ENCODE data around the gene XRCC3.

The XRCC3 gene

DNA sequence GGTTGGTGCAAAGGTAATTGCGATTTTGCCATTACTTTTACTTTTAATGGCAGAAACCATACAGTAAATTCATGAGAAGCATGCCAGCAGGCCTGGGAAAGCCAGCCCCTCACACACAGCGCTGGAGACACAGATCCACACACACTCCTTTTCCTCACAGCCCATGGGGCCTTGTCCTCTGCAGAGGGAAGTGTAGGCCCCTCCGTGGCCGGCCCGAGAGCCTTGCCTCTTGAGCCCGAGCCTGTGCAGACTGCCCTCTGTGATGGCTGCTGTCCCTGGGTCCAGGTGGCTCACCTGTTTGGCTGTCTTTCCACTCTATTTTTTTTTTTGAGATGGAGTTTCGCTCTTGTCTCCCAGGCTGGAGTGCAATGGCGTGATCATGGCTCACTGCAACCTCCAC lies 39.3 kb downstream of the XRCC3 start:
- no peaks in the 10 kb centered on the region for H3K9me3 ChIP-seq (ENCODE audit: severe bottlenecking)
- no peak overlapping the region for H3K27ac ChIP-seq
- H3K36me3 ChIP-seq, result peaks cover 92% of the 10 kb centered on the region
- no peaks in the 10 kb centered on the region for H3K27me3 ChIP-seq (ENCODE audit: insufficient read depth, low read depth, severe bottlenecking)
- DNase-seq, result no peak
- no peak overlapping the region for H3K4me3 ChIP-seq (ENCODE audit: low read depth, low read length)
- TF ChIP-seq, protein P1, sequence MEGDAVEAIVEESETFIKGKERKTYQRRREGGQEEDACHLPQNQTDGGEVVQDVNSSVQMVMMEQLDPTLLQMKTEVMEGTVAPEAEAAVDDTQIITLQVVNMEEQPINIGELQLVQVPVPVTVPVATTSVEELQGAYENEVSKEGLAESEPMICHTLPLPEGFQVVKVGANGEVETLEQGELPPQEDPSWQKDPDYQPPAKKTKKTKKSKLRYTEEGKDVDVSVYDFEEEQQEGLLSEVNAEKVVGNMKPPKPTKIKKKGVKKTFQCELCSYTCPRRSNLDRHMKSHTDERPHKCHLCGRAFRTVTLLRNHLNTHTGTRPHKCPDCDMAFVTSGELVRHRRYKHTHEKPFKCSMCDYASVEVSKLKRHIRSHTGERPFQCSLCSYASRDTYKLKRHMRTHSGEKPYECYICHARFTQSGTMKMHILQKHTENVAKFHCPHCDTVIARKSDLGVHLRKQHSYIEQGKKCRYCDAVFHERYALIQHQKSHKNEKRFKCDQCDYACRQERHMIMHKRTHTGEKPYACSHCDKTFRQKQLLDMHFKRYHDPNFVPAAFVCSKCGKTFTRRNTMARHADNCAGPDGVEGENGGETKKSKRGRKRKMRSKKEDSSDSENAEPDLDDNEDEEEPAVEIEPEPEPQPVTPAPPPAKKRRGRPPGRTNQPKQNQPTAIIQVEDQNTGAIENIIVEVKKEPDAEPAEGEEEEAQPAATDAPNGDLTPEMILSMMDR (IDR thresholded peaks at IDR 0.05; ENCODE audit: low read depth, low read length), result no peak

DNA sequence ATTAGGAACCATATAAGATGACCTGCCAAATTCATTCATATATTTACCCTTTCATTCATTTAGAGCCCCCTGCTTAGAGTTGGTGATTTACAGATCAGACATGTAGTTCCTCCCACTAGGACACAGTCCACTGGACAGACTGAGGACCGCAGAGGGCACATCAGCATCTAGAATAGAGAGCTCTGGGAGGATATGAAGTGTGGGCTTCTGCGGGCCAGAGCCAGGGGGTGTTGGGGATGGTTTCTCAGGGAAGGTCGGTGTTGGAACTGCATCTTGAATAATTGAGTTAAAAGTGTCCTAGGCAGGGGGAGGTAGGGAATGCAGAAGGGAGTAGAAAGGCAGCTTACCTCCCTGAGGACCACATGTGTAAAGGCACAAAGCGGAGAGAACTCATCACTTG lies 43.3 kb downstream of the XRCC3 start:
- H3K36me3 ChIP-seq, result peaks cover 93% of the 10 kb centered on the region
- no peaks in the 10 kb centered on the region for H3K27me3 ChIP-seq (ENCODE audit: insufficient read depth, low read depth, severe bottlenecking)
- no peaks in the 10 kb centered on the region for H3K9me3 ChIP-seq (ENCODE audit: severe bottlenecking)
- no peak overlapping the region for H3K27ac ChIP-seq
- no peak overlapping the region for H3K4me3 ChIP-seq (ENCODE audit: low read depth, low read length)
- TF ChIP-seq, protein P1 (IDR thresholded peaks at IDR 0.05; ENCODE audit: low read depth, low read length), result no peak
- DNase-seq, result no peak

DNA sequence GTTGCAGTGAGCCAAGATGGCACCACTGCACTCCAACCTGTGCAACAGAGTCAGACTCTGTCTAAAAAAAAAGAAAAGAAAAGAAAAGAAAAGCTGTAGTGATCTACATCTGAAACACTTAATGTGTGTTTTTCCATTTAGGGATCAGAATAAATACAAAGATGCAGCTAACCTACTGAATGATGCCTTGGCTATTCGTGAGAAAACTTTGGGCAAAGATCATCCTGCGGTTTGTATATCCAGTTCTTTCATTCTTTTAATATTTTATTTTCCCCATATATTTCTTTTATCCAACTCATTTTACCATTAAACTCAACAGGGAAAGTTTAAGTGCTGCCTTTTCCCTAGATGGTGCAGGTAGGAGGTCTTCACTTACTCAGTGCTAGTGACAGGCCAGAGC lies 45.9 kb downstream of the XRCC3 start:
- H3K27ac ChIP-seq, result no peak overlapping the region
- no peaks in the 10 kb centered on the region for H3K27me3 ChIP-seq (ENCODE audit: insufficient read depth, low read depth, severe bottlenecking)
- TF ChIP-seq, protein P1 (IDR thresholded peaks at IDR 0.05; ENCODE audit: low read depth, low read length), result no peak
- no peaks in the 10 kb centered on the region for H3K9me3 ChIP-seq (ENCODE audit: severe bottlenecking)
- no peak for DNase-seq
- H3K4me3 ChIP-seq (ENCODE audit: low read depth, low read length), result no peak overlapping the region
- H3K36me3 ChIP-seq, result peaks cover 86% of the 10 kb centered on the region

DNA sequence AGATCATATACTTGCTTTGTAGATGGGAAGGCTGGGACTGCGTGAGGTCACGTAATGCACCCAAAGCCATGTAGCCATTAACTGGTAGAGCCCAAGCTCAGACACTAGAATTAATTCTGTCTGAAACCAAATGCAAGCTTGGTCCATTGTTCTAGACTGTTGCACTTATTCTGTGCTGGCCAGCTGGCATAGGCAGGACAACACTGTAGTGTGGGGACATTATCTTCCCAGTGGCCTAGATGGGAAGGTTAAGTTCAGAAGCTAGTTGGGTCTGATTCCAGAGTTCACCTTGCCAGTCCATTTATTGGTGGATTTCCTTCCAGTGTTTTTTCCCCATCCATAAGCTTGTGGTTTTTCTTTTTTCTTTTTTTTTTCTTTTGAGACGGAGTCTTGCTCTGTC lies 47.1 kb downstream of the XRCC3 start:
- H3K27me3 ChIP-seq (ENCODE audit: insufficient read depth, low read depth, severe bottlenecking), result no peaks in the 10 kb centered on the region
- H3K9me3 ChIP-seq (ENCODE audit: severe bottlenecking), result no peaks in the 10 kb centered on the region
- TF ChIP-seq, protein P1 (IDR thresholded peaks at IDR 0.05; ENCODE audit: low read depth, low read length), result no peak
- no peak overlapping the region for H3K27ac ChIP-seq
- H3K36me3 ChIP-seq, result peaks cover 88% of the 10 kb centered on the region
- DNase-seq, result no peak
- H3K4me3 ChIP-seq (ENCODE audit: low read depth, low read length), result no peak overlapping the region

DNA sequence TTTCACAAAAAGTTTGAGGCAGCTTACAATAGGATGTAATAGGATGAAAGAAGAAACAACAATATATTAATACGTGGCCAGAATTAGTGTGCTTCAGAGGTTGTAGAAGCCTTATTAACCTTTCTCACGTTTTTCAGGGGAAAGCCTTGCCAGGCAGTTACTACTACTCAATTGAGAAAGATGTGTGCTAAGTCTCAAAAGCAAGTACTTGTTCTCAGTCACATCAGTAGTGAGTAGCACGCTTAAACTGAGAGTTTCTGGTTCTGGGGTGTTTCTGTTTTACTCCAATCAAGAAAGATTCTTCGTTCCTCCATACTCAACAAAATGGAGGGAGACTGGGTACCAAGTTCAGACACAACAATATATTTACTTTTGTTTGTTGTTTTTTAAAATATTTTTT lies 47.6 kb downstream of the XRCC3 start:
- Histone ChIP-seq H3K27me3 (ENCODE audit: insufficient read depth, low read depth, severe bottlenecking) (no peaks in the 10 kb centered on the region), H3K9me3 (ENCODE audit: severe bottlenecking) (no peaks in the 10 kb centered on the region), H3K4me3 (ENCODE audit: low read depth, low read length) (no peak overlapping the region), H3K27ac (no peak overlapping the region), H3K36me3 (peaks cover 88% of the 10 kb centered on the region)
- TF ChIP-seq, protein P1 (IDR thresholded peaks at IDR 0.05; ENCODE audit: low read depth, low read length), result no peak
- no peak for DNase-seq

DNA sequence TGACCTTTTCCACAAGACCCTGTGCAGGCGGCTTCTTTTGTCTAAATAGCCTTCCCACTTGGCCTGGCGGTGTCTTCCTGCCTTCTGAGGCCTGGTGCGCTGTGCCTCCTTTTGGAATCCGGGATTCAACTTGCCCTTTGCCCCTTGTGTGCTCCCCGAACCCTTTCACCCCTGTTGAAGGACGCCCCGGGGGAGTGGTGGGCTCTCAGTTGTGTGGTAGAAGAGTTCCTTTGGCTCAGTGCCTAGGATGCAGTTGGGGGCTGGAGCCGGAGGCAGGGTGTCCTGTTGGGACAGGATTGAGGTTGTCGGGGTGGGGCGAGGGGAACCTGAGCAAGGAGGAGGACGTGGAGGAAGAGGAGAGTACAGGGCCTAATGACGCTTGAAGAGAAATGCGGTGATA lies 51.7 kb downstream of the XRCC3 start:
- TF ChIP-seq, protein P1 (IDR thresholded peaks at IDR 0.05; ENCODE audit: low read depth, low read length), result no peak
- DNase-seq, result no peak
- Histone ChIP-seq H3K4me3 (ENCODE audit: low read depth, low read length) (no peak overlapping the region), H3K36me3 (peaks cover 89% of the 10 kb centered on the region), H3K27ac (no peak overlapping the region), H3K27me3 (ENCODE audit: insufficient read depth, low read depth, severe bottlenecking) (no peaks in the 10 kb centered on the region), H3K9me3 (ENCODE audit: severe bottlenecking) (no peaks in the 10 kb centered on the region)
